Upper lobe of left lung (tissue), 4 donors: ENCODE data around the gene HSP90AA1.

Experiments
- POLR2A ChIP-seq, 4 donors: fragments of 450-650 bp; IDR thresholded peaks; one replicate each; pipeline ENCODE4 v1.5.1; 2016 to 2017; ENCODE audit warnings: antibody characterized with exemption in 4 of 4, mild to moderate bottlenecking in 2 of 4
- TF ChIP-seq, protein P1 (sequence below), 6 experiments: fragments of 450-650 bp in 4 of 6; fragments of 200-600 bp in 2 of 6; sonication (generic) in 2 of 6; IDR thresholded peaks; one replicate each; pipeline ENCODE4 v1.5.1; 2016 to 2019; ENCODE audit warnings: antibody characterized with exemption in 6 of 6

DNA sequence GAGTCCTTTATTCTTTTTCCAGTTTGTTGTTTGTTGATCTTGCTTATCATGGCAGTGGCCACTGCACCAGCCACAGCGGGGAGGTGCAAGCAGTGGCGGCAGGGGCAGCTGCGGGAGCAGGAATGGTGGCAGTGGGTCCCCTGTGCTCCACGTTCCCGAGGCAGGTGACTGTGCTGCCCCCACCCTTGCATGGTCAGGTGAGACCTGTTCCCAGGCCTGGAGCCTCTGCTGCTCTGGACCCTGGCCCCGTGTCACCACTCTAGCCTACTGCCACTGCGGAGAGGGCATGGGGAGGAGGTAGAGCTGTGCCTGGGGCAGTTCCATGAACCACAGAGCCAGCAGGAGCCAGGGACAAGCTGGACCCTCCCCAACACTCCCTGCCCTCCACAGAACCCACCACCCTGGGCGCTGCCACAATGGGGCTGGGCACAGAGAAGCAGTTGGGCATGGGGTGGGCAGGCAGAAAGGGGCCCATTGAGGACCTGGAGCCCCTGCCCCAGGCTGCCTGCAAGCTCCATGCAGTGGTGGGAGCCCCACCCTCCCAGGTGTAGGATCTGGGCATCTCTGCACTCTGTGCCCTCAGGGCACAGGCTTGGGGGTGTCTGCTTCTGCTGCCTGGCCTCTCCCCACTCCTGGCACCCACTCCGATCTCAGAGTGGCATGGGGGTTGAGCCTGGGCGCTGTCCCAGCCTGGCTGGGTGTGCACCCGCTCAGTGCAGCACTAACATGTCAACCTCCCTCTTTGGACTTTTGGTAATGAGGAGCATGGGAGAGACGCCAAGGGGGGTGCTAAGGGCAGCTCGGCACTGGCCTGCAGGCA, 29.7 kb upstream of the HSP90AA1 start:
- TF ChIP-seq, protein P1, sequence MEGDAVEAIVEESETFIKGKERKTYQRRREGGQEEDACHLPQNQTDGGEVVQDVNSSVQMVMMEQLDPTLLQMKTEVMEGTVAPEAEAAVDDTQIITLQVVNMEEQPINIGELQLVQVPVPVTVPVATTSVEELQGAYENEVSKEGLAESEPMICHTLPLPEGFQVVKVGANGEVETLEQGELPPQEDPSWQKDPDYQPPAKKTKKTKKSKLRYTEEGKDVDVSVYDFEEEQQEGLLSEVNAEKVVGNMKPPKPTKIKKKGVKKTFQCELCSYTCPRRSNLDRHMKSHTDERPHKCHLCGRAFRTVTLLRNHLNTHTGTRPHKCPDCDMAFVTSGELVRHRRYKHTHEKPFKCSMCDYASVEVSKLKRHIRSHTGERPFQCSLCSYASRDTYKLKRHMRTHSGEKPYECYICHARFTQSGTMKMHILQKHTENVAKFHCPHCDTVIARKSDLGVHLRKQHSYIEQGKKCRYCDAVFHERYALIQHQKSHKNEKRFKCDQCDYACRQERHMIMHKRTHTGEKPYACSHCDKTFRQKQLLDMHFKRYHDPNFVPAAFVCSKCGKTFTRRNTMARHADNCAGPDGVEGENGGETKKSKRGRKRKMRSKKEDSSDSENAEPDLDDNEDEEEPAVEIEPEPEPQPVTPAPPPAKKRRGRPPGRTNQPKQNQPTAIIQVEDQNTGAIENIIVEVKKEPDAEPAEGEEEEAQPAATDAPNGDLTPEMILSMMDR (IDR thresholded peaks at IDR 0.05): no peak
- TF ChIP-seq POLR2A (IDR thresholded peaks at IDR 0.05): no peak
